ENCODE results near the gene ACTL6B.
A peak's percentile ranks its signal among the peaks of the same experiment; 100 is the strongest.
"Not testable (repeated sequence)": the region's sequence is repeated elsewhere in the genome, so short reads cannot be mapped to it uniquely, and the experiment has no call there.

The ACTL6B gene

DNA sequence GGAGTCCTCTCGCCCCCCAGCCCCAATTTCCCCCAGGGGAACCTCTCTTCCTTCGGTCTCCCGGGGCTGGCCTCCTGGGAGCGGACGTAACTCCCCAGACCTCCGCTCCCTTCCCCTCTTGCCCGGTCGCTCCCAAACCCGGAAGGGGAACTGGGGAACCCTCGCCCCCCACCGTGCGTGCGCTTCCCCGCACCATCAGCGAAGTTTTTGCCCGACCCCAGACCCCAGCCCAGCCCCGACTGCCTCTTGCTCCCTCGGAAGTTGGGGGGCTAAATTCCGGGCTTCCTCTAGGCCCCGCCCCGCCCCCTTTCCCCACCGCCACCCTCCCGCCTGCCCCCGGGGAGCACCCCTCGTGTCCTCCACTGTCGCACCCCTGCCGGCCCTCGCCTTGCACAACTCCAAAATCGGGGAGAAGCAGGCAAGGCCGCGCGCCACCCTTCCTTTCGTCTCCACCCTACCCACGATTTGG lies 17.7 kb upstream of the ACTL6B start:
- TF ChIP-seq CTCF (IDR thresholded peaks at IDR 0.05; ENCODE audit: low read depth, low read length), result no peak
- no peak for DNase-seq (ENCODE audit: extremely low read depth, low read depth)

DNA sequence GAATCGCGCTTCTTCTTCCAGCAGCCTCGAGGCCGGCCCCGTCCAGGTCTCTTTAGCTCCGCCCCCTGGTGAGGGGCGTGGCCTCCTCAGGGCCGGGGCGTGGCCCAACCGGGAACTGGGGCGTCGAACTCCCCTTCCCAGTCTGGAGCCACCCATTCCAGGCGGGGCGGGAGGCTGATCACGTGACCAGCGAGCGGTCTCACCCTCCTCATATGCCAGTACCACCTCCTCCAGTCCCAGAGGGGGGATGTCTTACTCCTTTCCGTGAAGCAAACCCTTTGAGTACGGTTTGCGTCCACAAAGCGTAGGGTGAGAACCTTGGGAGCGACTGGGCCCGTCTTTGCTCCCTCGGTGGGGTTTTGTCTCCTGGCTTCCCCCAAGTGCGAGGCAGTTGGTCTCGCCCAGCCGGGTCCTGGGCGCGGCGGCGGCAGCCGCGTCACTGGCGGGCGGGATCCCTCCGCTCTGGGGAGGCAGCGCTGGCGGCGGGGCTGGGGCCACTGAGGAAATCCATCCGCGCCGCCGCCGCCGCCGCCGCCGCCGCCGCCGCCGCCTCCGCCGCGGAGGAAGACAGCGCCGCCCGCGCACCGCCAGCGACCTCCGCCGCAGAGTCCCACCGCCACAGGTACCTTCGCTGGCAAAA lies 17.2 kb upstream of the ACTL6B start, which contains the start of gene GNB2:
TSS of gene GNB2 (plus strand) at position 439 of the 640 bp plus-strand sequence. CDS start 2,526 bp downstream, outside the sequence.
- peak; percentile 99 for DNase-seq (ENCODE audit: extremely low read depth, low read depth)
- TF ChIP-seq CTCF (IDR thresholded peaks at IDR 0.05; ENCODE audit: low read depth, low read length), result no peak

- no peak for TF ChIP-seq CTCF (IDR thresholded peaks at IDR 0.05; ENCODE audit: low read depth, low read length)
- DNase-seq (ENCODE audit: extremely low read depth, low read depth), result no peak
Observed at GRCh38 chr7:100671353-100672327, 15.4 kb upstream of the ACTL6B start.

- no peak for TF ChIP-seq CTCF (IDR thresholded peaks at IDR 0.05; ENCODE audit: low read depth, low read length)
- DNase-seq (ENCODE audit: extremely low read depth, low read depth), result no peak
Observed at GRCh38 chr7:100670074-100670473, 13.8 kb upstream of the ACTL6B start.

- not testable (repeated sequence) for DNase-seq (ENCODE audit: extremely low read depth, low read depth)
Observed at GRCh38 chr7:100669106-100669505, 12.9 kb upstream of the ACTL6B start.

GRCh38 chr7:100668069-100668449 lies 11.8 kb upstream of the ACTL6B start:
- no peak for TF ChIP-seq CTCF (IDR thresholded peaks at IDR 0.05; ENCODE audit: low read depth, low read length)
- no peak for DNase-seq (ENCODE audit: extremely low read depth, low read depth)

- no peak for TF ChIP-seq CTCF (IDR thresholded peaks at IDR 0.05; ENCODE audit: low read depth, low read length)
- DNase-seq (ENCODE audit: extremely low read depth, low read depth), result no peak
Observed at GRCh38 chr7:100667331-100668068, 11.3 kb upstream of the ACTL6B start.

Data from AG09319 (cell line).